Esophagus (tissue), 2 donors: ENCODE measurements around the gene PIP5K1A. TPM values are rescaled to one million over a fixed set of nuclear protein-coding genes. Genes with fewer than 3 reads are reported as not detected.
A peak's percentile ranks its signal among the peaks of the same experiment; 100 is the strongest.

Source experiments
- H3K27ac ChIP-seq, 2 donors: one replicate each; pipeline ENCODE4 v1.5.1; 2013; ENCODE audit warnings: low read depth in 2 of 2, mild to moderate bottlenecking in 2 of 2, inconsistent platforms in 1 of 2, low read length in 1 of 2, moderate library complexity in 1 of 2
- H3K27me3 ChIP-seq, 2 donors: one replicate each; pipeline ENCODE4 v1.6.1; 2013; ENCODE audit warnings: low read length in 2 of 2, control low read depth in 1 of 2, mild to moderate bottlenecking in 1 of 2; ENCODE audit not compliant: insufficient read depth in 2 of 2, control insufficient read depth in 1 of 2
- H3K36me3 ChIP-seq, 2 donors: one replicate each; pipeline ENCODE4 v1.6.1; 2013; ENCODE audit warnings: low read length in 1 of 2; ENCODE audit not compliant: control insufficient read depth in 2 of 2, insufficient read depth in 2 of 2
- H3K4me1 ChIP-seq, 2 donors: one replicate each; pipeline ENCODE4 v1.6.1; 2013; ENCODE audit warnings: low read length in 1 of 2; ENCODE audit not compliant: control insufficient read depth in 2 of 2, insufficient read depth in 2 of 2
- H3K4me3 ChIP-seq, 2 donors: one replicate each; pipeline ENCODE4 v1.5.1; 2013; ENCODE audit warnings: low read length in 2 of 2, mild to moderate bottlenecking in 2 of 2, low read depth in 1 of 2, moderate library complexity in 1 of 2
- H3K9me3 ChIP-seq, 2 donors: one replicate each; pipeline ENCODE4 v1.6.1; 2013; ENCODE audit warnings: mild to moderate bottlenecking in 2 of 2, low read depth in 1 of 2, low read length in 1 of 2, moderate library complexity in 1 of 2; ENCODE audit not compliant: control insufficient read depth in 2 of 2, insufficient read depth in 1 of 2
- WGBS, 2 donors: extraction: QIAGEN DNeasy Blood & Tissue Kit; methylation state at CpG; one replicate each; pipeline ENCODE4 v1.1.7; 2013; 5-methylcytosine and 5-hydroxymethylcytosine counted together
- polyA plus RNA-seq, 2 donors: library from polyadenylated mRNA; stranded (reverse); fragments of 200-250 nt; gene quantifications; one replicate each; pipeline ENCODE4 v1.2.3, GENCODE V29; 2013
- donor health status: healthy with polysubstance abuse.
- donor health status: Bipolar disorder and iron deficiency.

PIP5K1A gene
- polyA plus RNA-seq, 2 donors = 16.4 to 23.2 TPM

- peaks cover 2 to 5% of the 10 kb centered on the region in 2 donors for H3K4me1 ChIP-seq
- peak within 1 kb of the TSS; percentile 65 to 87 for H3K4me3 ChIP-seq
- H3K36me3 ChIP-seq = peaks cover 4 to 13% of the 10 kb centered on the region in 2 donors
- peak within 1 kb of the TSS; percentile 75 to 90 for H3K27ac ChIP-seq
- WGBS, 2 donors = 0% methylated on average over 38 of the region's 38 CpGs
- H3K27me3 ChIP-seq = no peaks in the 10 kb centered on the region
- H3K9me3 ChIP-seq = peaks cover 0 to 2% of the 10 kb centered on the region in 2 donors
Measured at GRCh38 chr1:151165738-151166504, 32.4 kb upstream of the PIP5K1A start, which contains the start of the genes LYSMD1 and SCNM1. TSS of gene LYSMD1 (minus strand) at chr1:151165902. CDS start at chr1:151165258, 644 bp downstream. TSS of gene SCNM1 (plus strand) at chr1:151166144. CDS start at chr1:151166153, 9 bp downstream.

GRCh38 chr1:151166505-151166956 lies 31.8 kb upstream of the PIP5K1A start:
- Histone ChIP-seq H3K27ac (peak overlapping the region; percentile 71 to 90), H3K4me1 (peaks cover 2 to 5% of the 10 kb centered on the region in 2 donors), H3K27me3 (no peaks in the 10 kb centered on the region), H3K36me3 (peaks cover 3 to 11% of the 10 kb centered on the region in 2 donors), H3K4me3 (peak overlapping the region; percentile 65 to 87), H3K9me3 (peaks cover 0 to 2% of the 10 kb centered on the region in 2 donors)
- WGBS, 2 donors = 3% methylated on average over 15 of the region's 15 CpGs

GRCh38 chr1:151167116-151167515 lies 31.2 kb upstream of the PIP5K1A start:
- Histone ChIP-seq H3K4me3 (peak overlapping the region in 1 of 2 donors; percentile 87), H3K27me3 (no peaks in the 10 kb centered on the region), H3K27ac (no peak overlapping the region), H3K36me3 (peaks cover 3 to 8% of the 10 kb centered on the region in 2 donors), H3K9me3 (peaks cover 0 to 2% of the 10 kb centered on the region in 2 donors), H3K4me1 (peaks cover 2 to 5% of the 10 kb centered on the region in 2 donors)
- WGBS, 2 donors = 88 to 89% methylated on average over 6 of the region's 6 CpGs

GRCh38 chr1:151171190-151171589 lies 27.2 kb upstream of the PIP5K1A start:
- Histone ChIP-seq H3K27ac (no peak overlapping the region), H3K27me3 (no peaks in the 10 kb centered on the region), H3K4me1 (peaks cover 2 to 5% of the 10 kb centered on the region in 2 donors), H3K36me3 (peaks cover 3 to 19% of the 10 kb centered on the region in 2 donors), H3K4me3 (no peak overlapping the region), H3K9me3 (peaks cover 0 to 2% of the 10 kb centered on the region in 2 donors)
- 89 to 91% methylated on average over 5 of the region's 5 CpGs for WGBS, 2 donors

GRCh38 chr1:151175041-151175741 lies 23.2 kb upstream of the PIP5K1A start:
- H3K27me3 ChIP-seq = no peaks in the 10 kb centered on the region
- no peaks in the 10 kb centered on the region for H3K4me1 ChIP-seq
- H3K27ac ChIP-seq = peak overlapping the region in 1 of 2 donors; percentile 63
- 48 to 55% methylated on average over 6 of the region's 6 CpGs for WGBS, 2 donors
- H3K4me3 ChIP-seq = no peak overlapping the region
- H3K36me3 ChIP-seq = peaks cover 6 to 29% of the 10 kb centered on the region in 2 donors
- H3K9me3 ChIP-seq = peaks cover 0 to 2% of the 10 kb centered on the region in 2 donors

GRCh38 chr1:151175863-151176262 lies 22.5 kb upstream of the PIP5K1A start, which contains the start of gene TMOD4:
TSS of gene TMOD4 (minus strand) at chr1:151175981. CDS start at chr1:151174875, 1,106 bp downstream.
- H3K27me3 ChIP-seq = no peaks in the 10 kb centered on the region
- H3K27ac ChIP-seq = peak within 1 kb of the TSS in 1 of 2 donors; percentile 63
- H3K9me3 ChIP-seq = no peaks in the 10 kb centered on the region
- H3K4me3 ChIP-seq = no peak within 1 kb of the TSS
- no peaks in the 10 kb centered on the region for H3K4me1 ChIP-seq
- WGBS, 2 donors = 59 to 62% methylated on average over 4 of the region's 4 CpGs
- H3K36me3 ChIP-seq = peaks cover 6 to 30% of the 10 kb centered on the region in 2 donors

- H3K4me3 ChIP-seq = no peak overlapping the region
- H3K9me3 ChIP-seq = no peaks in the 10 kb centered on the region
- no peaks in the 10 kb centered on the region for H3K27me3 ChIP-seq
- H3K27ac ChIP-seq = no peak overlapping the region
- peaks cover 8 to 37% of the 10 kb centered on the region in 2 donors for H3K36me3 ChIP-seq
- WGBS, 2 donors = 89% methylated on average over 17 of the region's 17 CpGs
- no peaks in the 10 kb centered on the region for H3K4me1 ChIP-seq
Measured at GRCh38 chr1:151176514-151177045, 21.8 kb upstream of the PIP5K1A start.

- H3K36me3 ChIP-seq = peaks cover 14 to 27% of the 10 kb centered on the region in 2 donors
- H3K4me3 ChIP-seq = no peak overlapping the region
- H3K9me3 ChIP-seq = no peaks in the 10 kb centered on the region
- H3K4me1 ChIP-seq = peaks cover 0 to 3% of the 10 kb centered on the region in 2 donors
- no peaks in the 10 kb centered on the region for H3K27me3 ChIP-seq
- 92 to 96% methylated on average over 10 of the region's 10 CpGs for WGBS, 2 donors
- H3K27ac ChIP-seq = no peak overlapping the region
Measured at GRCh38 chr1:151184211-151184610, 14.1 kb upstream of the PIP5K1A start.

- Histone ChIP-seq H3K36me3 (peaks cover 7 to 12% of the 10 kb centered on the region in 2 donors), H3K4me3 (no peak overlapping the region), H3K27ac (no peak overlapping the region), H3K27me3 (no peaks in the 10 kb centered on the region), H3K4me1 (peaks cover 0 to 3% of the 10 kb centered on the region in 2 donors), H3K9me3 (no peaks in the 10 kb centered on the region)
- 63 to 68% methylated on average over 1 of the region's 1 CpG for WGBS, 2 donors
Measured at GRCh38 chr1:151187205-151187604, 11.1 kb upstream of the PIP5K1A start.
